ENCODE measurements around the gene KCNA2.

The KCNA2 gene

GRCh38 chr1:110638058-110638457, 31.9 kb upstream of the KCNA2 start:
- H3K27me3 ChIP-seq (ENCODE audit: control insufficient read depth in 2 of 2, insufficient read depth in 2 of 2, low read length in 2 of 2), result peaks cover 0 to 2% of the 10 kb centered on the region in 2 donors
- peaks cover 6 to 12% of the 10 kb centered on the region in 2 donors for H3K4me1 ChIP-seq (ENCODE audit: control insufficient read depth in 2 of 2, insufficient read depth in 2 of 2, low read length in 2 of 2)
- no peak overlapping the region for H3K4me3 ChIP-seq (ENCODE audit: low read length in 2 of 2)
- no peaks in the 10 kb centered on the region for H3K9me3 ChIP-seq (ENCODE audit: control insufficient read depth in 2 of 2, low read length in 2 of 2)
- H3K9ac ChIP-seq (ENCODE audit: low read depth in 1 of 2, low read length in 2 of 2), result no peak overlapping the region
- no peaks in the 10 kb centered on the region for H3K36me3 ChIP-seq (ENCODE audit: control insufficient read depth in 2 of 2, insufficient read depth in 2 of 2, low read length in 2 of 2)
- H3K27ac ChIP-seq (ENCODE audit: low read depth in 2 of 2, low read length in 2 of 2), result peak overlapping the region in 1 of 2 donors; percentile 54

GRCh38 chr1:110637475-110637874, 31.3 kb upstream of the KCNA2 start:
- peaks cover 0 to 2% of the 10 kb centered on the region in 2 donors for H3K27me3 ChIP-seq (ENCODE audit: control insufficient read depth in 2 of 2, insufficient read depth in 2 of 2, low read length in 2 of 2)
- peaks cover 6 to 12% of the 10 kb centered on the region in 2 donors for H3K4me1 ChIP-seq (ENCODE audit: control insufficient read depth in 2 of 2, insufficient read depth in 2 of 2, low read length in 2 of 2)
- no peaks in the 10 kb centered on the region for H3K9me3 ChIP-seq (ENCODE audit: control insufficient read depth in 2 of 2, low read length in 2 of 2)
- no peak overlapping the region for H3K9ac ChIP-seq (ENCODE audit: low read depth in 1 of 2, low read length in 2 of 2)
- no peaks in the 10 kb centered on the region for H3K36me3 ChIP-seq (ENCODE audit: control insufficient read depth in 2 of 2, insufficient read depth in 2 of 2, low read length in 2 of 2)
- peak overlapping the region in 1 of 2 donors; percentile 54 for H3K27ac ChIP-seq (ENCODE audit: low read depth in 2 of 2, low read length in 2 of 2)
- no peak overlapping the region for H3K4me3 ChIP-seq (ENCODE audit: low read length in 2 of 2)

- no peak overlapping the region for H3K9ac ChIP-seq (ENCODE audit: low read depth in 1 of 2, low read length in 2 of 2)
- peaks cover 0 to 2% of the 10 kb centered on the region in 2 donors for H3K27me3 ChIP-seq (ENCODE audit: control insufficient read depth in 2 of 2, insufficient read depth in 2 of 2, low read length in 2 of 2)
- peak overlapping the region in 1 of 2 donors; percentile 65 for H3K27ac ChIP-seq (ENCODE audit: low read depth in 2 of 2, low read length in 2 of 2)
- no peaks in the 10 kb centered on the region for H3K9me3 ChIP-seq (ENCODE audit: control insufficient read depth in 2 of 2, low read length in 2 of 2)
- H3K36me3 ChIP-seq (ENCODE audit: control insufficient read depth in 2 of 2, insufficient read depth in 2 of 2, low read length in 2 of 2), result no peaks in the 10 kb centered on the region
- H3K4me3 ChIP-seq (ENCODE audit: low read length in 2 of 2), result no peak overlapping the region
- H3K4me1 ChIP-seq (ENCODE audit: control insufficient read depth in 2 of 2, insufficient read depth in 2 of 2, low read length in 2 of 2), result peaks cover 10 to 12% of the 10 kb centered on the region in 2 donors
Observed at GRCh38 chr1:110636149-110636935, 30.2 kb upstream of the KCNA2 start.

GRCh38 chr1:110635434-110635833, 29.3 kb upstream of the KCNA2 start:
- peak overlapping the region; percentile 30 to 59 for H3K27ac ChIP-seq (ENCODE audit: low read depth in 2 of 2, low read length in 2 of 2)
- peaks cover 0 to 2% of the 10 kb centered on the region in 2 donors for H3K27me3 ChIP-seq (ENCODE audit: control insufficient read depth in 2 of 2, insufficient read depth in 2 of 2, low read length in 2 of 2)
- H3K4me1 ChIP-seq (ENCODE audit: control insufficient read depth in 2 of 2, insufficient read depth in 2 of 2, low read length in 2 of 2), result peaks cover 10 to 12% of the 10 kb centered on the region in 2 donors
- no peak overlapping the region for H3K4me3 ChIP-seq (ENCODE audit: low read length in 2 of 2)
- no peaks in the 10 kb centered on the region for H3K36me3 ChIP-seq (ENCODE audit: control insufficient read depth in 2 of 2, insufficient read depth in 2 of 2, low read length in 2 of 2)
- H3K9me3 ChIP-seq (ENCODE audit: control insufficient read depth in 2 of 2, low read length in 2 of 2), result no peaks in the 10 kb centered on the region
- H3K9ac ChIP-seq (ENCODE audit: low read depth in 1 of 2, low read length in 2 of 2), result no peak overlapping the region

- no peak overlapping the region for H3K9ac ChIP-seq (ENCODE audit: low read depth in 1 of 2, low read length in 2 of 2)
- peaks cover 9 to 10% of the 10 kb centered on the region in 2 donors for H3K4me1 ChIP-seq (ENCODE audit: control insufficient read depth in 2 of 2, insufficient read depth in 2 of 2, low read length in 2 of 2)
- peaks cover 0 to 2% of the 10 kb centered on the region in 2 donors for H3K27me3 ChIP-seq (ENCODE audit: control insufficient read depth in 2 of 2, insufficient read depth in 2 of 2, low read length in 2 of 2)
- no peak overlapping the region for H3K4me3 ChIP-seq (ENCODE audit: low read length in 2 of 2)
- H3K27ac ChIP-seq (ENCODE audit: low read depth in 2 of 2, low read length in 2 of 2), result peak overlapping the region in 1 of 2 donors; percentile 66
- no peaks in the 10 kb centered on the region for H3K36me3 ChIP-seq (ENCODE audit: control insufficient read depth in 2 of 2, insufficient read depth in 2 of 2, low read length in 2 of 2)
- no peaks in the 10 kb centered on the region for H3K9me3 ChIP-seq (ENCODE audit: control insufficient read depth in 2 of 2, low read length in 2 of 2)
Observed at GRCh38 chr1:110634455-110635311, 28.5 kb upstream of the KCNA2 start.

- no peak overlapping the region for H3K9ac ChIP-seq (ENCODE audit: low read depth in 1 of 2, low read length in 2 of 2)
- peaks cover 9 to 10% of the 10 kb centered on the region in 2 donors for H3K4me1 ChIP-seq (ENCODE audit: control insufficient read depth in 2 of 2, insufficient read depth in 2 of 2, low read length in 2 of 2)
- peak overlapping the region in 1 of 2 donors; percentile 66 for H3K27ac ChIP-seq (ENCODE audit: low read depth in 2 of 2, low read length in 2 of 2)
- peaks cover 0 to 2% of the 10 kb centered on the region in 2 donors for H3K27me3 ChIP-seq (ENCODE audit: control insufficient read depth in 2 of 2, insufficient read depth in 2 of 2, low read length in 2 of 2)
- H3K36me3 ChIP-seq (ENCODE audit: control insufficient read depth in 2 of 2, insufficient read depth in 2 of 2, low read length in 2 of 2), result no peaks in the 10 kb centered on the region
- H3K4me3 ChIP-seq (ENCODE audit: low read length in 2 of 2), result no peak overlapping the region
- H3K9me3 ChIP-seq (ENCODE audit: control insufficient read depth in 2 of 2, low read length in 2 of 2), result no peaks in the 10 kb centered on the region
Observed at GRCh38 chr1:110634086-110634454, 27.9 kb upstream of the KCNA2 start.

GRCh38 chr1:110633646-110634030, 27.5 kb upstream of the KCNA2 start:
- Histone ChIP-seq H3K27me3 (ENCODE audit: control insufficient read depth in 2 of 2, insufficient read depth in 2 of 2, low read length in 2 of 2) (peaks cover 0 to 2% of the 10 kb centered on the region in 2 donors), H3K9ac (ENCODE audit: low read depth in 1 of 2, low read length in 2 of 2) (no peak overlapping the region), H3K27ac (ENCODE audit: low read depth in 2 of 2, low read length in 2 of 2) (peak overlapping the region in 1 of 2 donors; percentile 66), H3K4me1 (ENCODE audit: control insufficient read depth in 2 of 2, insufficient read depth in 2 of 2, low read length in 2 of 2) (peaks cover 9 to 10% of the 10 kb centered on the region in 2 donors), H3K9me3 (ENCODE audit: control insufficient read depth in 2 of 2, low read length in 2 of 2) (no peaks in the 10 kb centered on the region), H3K36me3 (ENCODE audit: control insufficient read depth in 2 of 2, insufficient read depth in 2 of 2, low read length in 2 of 2) (no peaks in the 10 kb centered on the region), H3K4me3 (ENCODE audit: low read length in 2 of 2) (no peak overlapping the region)

GRCh38 chr1:110631836-110632620, 25.9 kb upstream of the KCNA2 start:
- H3K9ac ChIP-seq (ENCODE audit: low read depth in 1 of 2, low read length in 2 of 2), result no peak overlapping the region
- H3K27me3 ChIP-seq (ENCODE audit: control insufficient read depth in 2 of 2, insufficient read depth in 2 of 2, low read length in 2 of 2), result no peaks in the 10 kb centered on the region
- H3K9me3 ChIP-seq (ENCODE audit: control insufficient read depth in 2 of 2, low read length in 2 of 2), result no peaks in the 10 kb centered on the region
- H3K36me3 ChIP-seq (ENCODE audit: control insufficient read depth in 2 of 2, insufficient read depth in 2 of 2, low read length in 2 of 2), result no peaks in the 10 kb centered on the region
- H3K4me1 ChIP-seq (ENCODE audit: control insufficient read depth in 2 of 2, insufficient read depth in 2 of 2, low read length in 2 of 2), result peaks cover 9 to 10% of the 10 kb centered on the region in 2 donors
- H3K27ac ChIP-seq (ENCODE audit: low read depth in 2 of 2, low read length in 2 of 2), result peak overlapping the region; percentile 59 to 78
- no peak overlapping the region for H3K4me3 ChIP-seq (ENCODE audit: low read length in 2 of 2)

GRCh38 chr1:110630839-110631663, 24.9 kb upstream of the KCNA2 start:
- Histone ChIP-seq H3K9me3 (ENCODE audit: control insufficient read depth in 2 of 2, low read length in 2 of 2) (no peaks in the 10 kb centered on the region), H3K4me3 (ENCODE audit: low read length in 2 of 2) (peak overlapping the region in 1 of 2 donors; percentile 37), H3K9ac (ENCODE audit: low read depth in 1 of 2, low read length in 2 of 2) (no peak overlapping the region), H3K27me3 (ENCODE audit: control insufficient read depth in 2 of 2, insufficient read depth in 2 of 2, low read length in 2 of 2) (no peaks in the 10 kb centered on the region), H3K36me3 (ENCODE audit: control insufficient read depth in 2 of 2, insufficient read depth in 2 of 2, low read length in 2 of 2) (no peaks in the 10 kb centered on the region), H3K4me1 (ENCODE audit: control insufficient read depth in 2 of 2, insufficient read depth in 2 of 2, low read length in 2 of 2) (peaks cover 7 to 10% of the 10 kb centered on the region in 2 donors), H3K27ac (ENCODE audit: low read depth in 2 of 2, low read length in 2 of 2) (peak overlapping the region in 1 of 2 donors; percentile 78)
